MM.1S (cell line): ENCODE results near the gene DCPS.

Experiments used
- CTCF ChIP-seq: fragments of 300-600 bp; sonication (generic); IDR thresholded peaks from 2 replicates; pipeline ENCODE4 v1.5.1; 2016; ENCODE audit warnings: antibody characterized with exemption, low read length, mixed read lengths
- EZH2 ChIP-seq: fragments of 300-600 bp; sonication (generic); optimal IDR thresholded peaks from 2 replicates; pipeline ENCODE3; 2017; ENCODE audit warnings: low read depth, mild to moderate bottlenecking, antibody characterized with exemption, low read length, mixed read lengths
- EZH2phosphoT487 ChIP-seq: fragments of 300-600 bp; sonication (generic); IDR thresholded peaks from 2 replicates; pipeline ENCODE4 v1.6.1; 2018; ENCODE audit warnings: antibody characterized with exemption, low read length

DNA sequence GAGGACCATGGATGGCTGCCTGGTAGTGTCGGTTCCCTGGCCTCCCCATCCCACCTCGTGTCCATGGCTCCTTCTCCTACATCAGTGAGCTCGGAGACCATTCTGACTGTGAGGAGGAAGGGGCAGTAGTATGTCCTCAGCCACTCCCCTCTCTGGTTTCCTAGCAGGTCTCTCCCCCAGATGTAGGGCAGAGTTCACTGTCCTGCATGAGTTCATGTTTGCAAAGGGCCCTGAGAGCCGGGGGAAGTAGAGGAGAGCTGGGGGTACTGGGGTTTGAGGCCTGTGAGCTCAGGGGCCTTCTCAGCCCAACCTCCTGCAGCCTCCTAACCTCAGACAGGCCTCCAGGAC, 33.2 kb downstream of the DCPS start:
- TF ChIP-seq CTCF, result no peak
- TF ChIP-seq EZH2, result no peak
- TF ChIP-seq EZH2phosphoT487, result no peak
